H1 (cell line): ENCODE data around the gene KRTAP1-3. TPM values are rescaled to one million over a fixed set of nuclear protein-coding genes. Genes with fewer than 3 reads are reported as not detected.

Experiments used
- CTCF ChIA-PET: fragments of 300-600 bp; sonication (Branson Sonifier 250); formaldehyde crosslinking; loops from one replicate; lab custom pipeline; 2021; ENCODE audit not compliant: partially characterized antibody; lab: Charles Lee
- POLR2A ChIA-PET: fragments of 300-600 bp; sonication (Branson Sonifier 250); formaldehyde crosslinking; loops from one replicate; lab custom pipeline; 2021; ENCODE audit warnings: inconsistent platforms; ENCODE audit not compliant: partially characterized antibody; lab: Charles Lee
- DNase-seq, 2 experiments: peaks; one replicate each; pipeline versions ENCODE4 v3.0.0 to v3.0.0-alpha.2; 2010 to 2022; ENCODE audit warnings: low spot score in 2 of 2, low read depth in 1 of 2, mixed read lengths in 1 of 2
- FAIRE-seq: peaks from 2 replicates; lab custom pipeline; 2011; peaks lifted over from hg19 to GRCh38; lab: Jason Lieb, UNC
- H2AFZ ChIP-seq: 2 replicates; pipeline ENCODE4 v1.8.1; 2012; ENCODE audit warnings: low read length, inconsistent platforms
- H2AK5ac ChIP-seq: 2 replicates; pipeline ENCODE4 v1.6.1; 2013; ENCODE audit warnings: low read depth, low read length
- H2BK120ac ChIP-seq: replicated peaks from 2 replicates; pipeline ENCODE3; 2013; ENCODE audit warnings: low read depth, low read length, inconsistent platforms
- H2BK12ac ChIP-seq: 2 replicates; pipeline ENCODE4 v1.6.1; 2013; ENCODE audit warnings: low read depth, low read length
- H2BK15ac ChIP-seq: 2 replicates; pipeline ENCODE4 v1.6.1; 2013; ENCODE audit warnings: low read length
- H2BK20ac ChIP-seq: 2 replicates; pipeline ENCODE4 v1.6.1; 2013; ENCODE audit warnings: low read length
- H2BK5ac ChIP-seq: 2 replicates; pipeline ENCODE4 v1.6.1; 2013; ENCODE audit warnings: low read depth, low read length
- H3K14ac ChIP-seq: 2 replicates; pipeline ENCODE4 v1.6.1; 2013; ENCODE audit warnings: inconsistent platforms; ENCODE audit not compliant: insufficient read length
- H3K18ac ChIP-seq: 2 replicates; pipeline ENCODE4 v1.6.1; 2013; ENCODE audit warnings: low read length; ENCODE audit errors: extremely low read depth
- H3K23ac ChIP-seq: 2 replicates; pipeline ENCODE4 v1.6.1; 2013; ENCODE audit warnings: inconsistent platforms; ENCODE audit not compliant: insufficient read length
- H3K23me2 ChIP-seq: 2 replicates; pipeline ENCODE4 v1.6.1; 2013; ENCODE audit warnings: low read depth, low read length
- H3K27ac ChIP-seq: 2 replicates; pipeline ENCODE4 v1.6.1; 2011; ENCODE audit warnings: low read depth, low read length, inconsistent platforms
- H3K27me3 ChIP-seq, 4 experiments: replicated peaks in 1 of 4; 1 replicate in 1 of 4; 2 replicates in 3 of 4; pipeline versions ENCODE4 v1.6.1 to v1.8.1; 2011 to 2013; ENCODE audit warnings: low read length in 3 of 4, mild to moderate bottlenecking in 3 of 4, inconsistent platforms in 2 of 4, mixed read lengths in 2 of 4, moderate library complexity in 1 of 4; ENCODE audit not compliant: control insufficient read depth in 3 of 4, insufficient read depth in 3 of 4; ENCODE audit errors: extremely low read depth in 1 of 4
- H3K36me3 ChIP-seq, 4 experiments: 2 replicates each; pipeline versions ENCODE4 v1.6.1 to v1.8.1; 2011 to 2013; ENCODE audit warnings: mild to moderate bottlenecking in 4 of 4, low read length in 3 of 4, moderate library complexity in 2 of 4, control low read depth in 1 of 4, inconsistent platforms in 1 of 4; ENCODE audit not compliant: insufficient read depth in 4 of 4, control insufficient read depth in 2 of 4
- H3K4ac ChIP-seq: replicated peaks from 2 replicates; pipeline ENCODE3; 2013; ENCODE audit warnings: low read length, low read depth, mixed read lengths, inconsistent platforms; ENCODE audit not compliant: insufficient read length
- H3K4me1 ChIP-seq, 4 experiments: replicated peaks in 1 of 4; 1 replicate in 1 of 4; 2 replicates in 3 of 4; pipeline versions ENCODE4 v1.6.1 to v1.8.1; 2011 to 2013; ENCODE audit warnings: low read length in 3 of 4, inconsistent platforms in 2 of 4, mixed read lengths in 1 of 4; ENCODE audit not compliant: insufficient read depth in 4 of 4, control insufficient read depth in 3 of 4
- H3K4me2 ChIP-seq, 2 experiments: 2 replicates each; pipeline versions ENCODE4 v1.6.1 to v1.8.1; 2011 to 2013; ENCODE audit warnings: low read depth in 2 of 2, low read length in 2 of 2, control low read depth in 1 of 2, inconsistent platforms in 1 of 2, mild to moderate bottlenecking in 1 of 2; ENCODE audit not compliant: insufficient read depth in 1 of 2
- H3K4me3 ChIP-seq, 4 experiments: fragments of 200-600, 300-600 bp in 1 of 4; sonication (generic), shearing (Covaris generic), sonication (Bioruptor Twin) in 1 of 4; 2 replicates each; pipeline versions ENCODE4 v1.5.1 to v1.8.1; 2011 to 2016; ENCODE audit warnings: low read length in 4 of 4, low read depth in 3 of 4, control low read depth in 2 of 4, inconsistent platforms in 2 of 4, mild to moderate bottlenecking in 2 of 4, mixed read lengths in 1 of 4, moderate library complexity in 1 of 4; ENCODE audit not compliant: insufficient read depth in 2 of 4; ENCODE audit errors: extremely low read depth in 1 of 4
- H3K56ac ChIP-seq: replicated peaks from 2 replicates; pipeline ENCODE3; 2013; ENCODE audit warnings: low read depth, mild to moderate bottlenecking, mixed read lengths, low read length, inconsistent platforms; ENCODE audit not compliant: insufficient read length
- H3K79me1 ChIP-seq: 2 replicates; pipeline ENCODE4 v1.6.1; 2013; ENCODE audit warnings: low read depth, low read length, control low read depth
- H3K79me2 ChIP-seq, 2 experiments: 2 replicates each; pipeline versions ENCODE4 v1.6.1 to v1.8.1; 2012 to 2013; ENCODE audit warnings: low read length in 2 of 2, mild to moderate bottlenecking in 2 of 2, inconsistent platforms in 1 of 2; ENCODE audit not compliant: insufficient read depth in 2 of 2, control insufficient read depth in 1 of 2
- H3K9ac ChIP-seq, 4 experiments: replicated peaks in 1 of 4; 1 replicate in 1 of 4; 2 replicates in 3 of 4; pipeline versions ENCODE4 v1.6.1 to v1.8.1; 2011 to 2013; ENCODE audit warnings: low read depth in 3 of 4, low read length in 3 of 4, control low read depth in 2 of 4, mild to moderate bottlenecking in 2 of 4, moderate library complexity in 2 of 4, inconsistent platforms in 1 of 4; ENCODE audit errors: extremely low read depth in 1 of 4
- H3K9me3 ChIP-seq, 2 experiments: 2 replicates each; pipeline versions ENCODE4 v1.6.1 to v1.8.1; 2012 to 2013; ENCODE audit warnings: mild to moderate bottlenecking in 2 of 2, moderate library complexity in 2 of 2, control low read depth in 1 of 2, inconsistent platforms in 1 of 2, low read depth in 1 of 2, low read length in 1 of 2, mixed read lengths in 1 of 2; ENCODE audit not compliant: insufficient read depth in 2 of 2
- H4K20me1 ChIP-seq, 2 experiments: replicated peaks in 1 of 2; 2 replicates each; pipeline versions ENCODE3 to v1.8.1; 2011 to 2013; ENCODE audit warnings: inconsistent platforms in 2 of 2, low read length in 2 of 2, mild to moderate bottlenecking in 1 of 2; ENCODE audit not compliant: insufficient read depth in 2 of 2, control insufficient read depth in 1 of 2
- H4K5ac ChIP-seq: 2 replicates; pipeline ENCODE4 v1.6.1; 2013; ENCODE audit warnings: low read length, low read depth, mixed read lengths, inconsistent platforms; ENCODE audit not compliant: insufficient read length
- H4K8ac ChIP-seq: 2 replicates; pipeline ENCODE4 v1.8.0; 2013; ENCODE audit warnings: mild to moderate bottlenecking, moderate library complexity, low read length, inconsistent platforms; ENCODE audit not compliant: insufficient read depth; ENCODE audit errors: extremely low read depth
- H4K91ac ChIP-seq: replicated peaks from 2 replicates; pipeline ENCODE3; 2013; ENCODE audit warnings: low read length, mixed read lengths, inconsistent platforms; ENCODE audit not compliant: insufficient read length
- ATF2 ChIP-seq: IDR thresholded peaks from 2 replicates; pipeline ENCODE4 v1.6.1; 2012; ENCODE audit warnings: low read length, inconsistent platforms
- CREB1 ChIP-seq: IDR thresholded peaks from 2 replicates; pipeline ENCODE4 v1.6.1; 2012; ENCODE audit warnings: inconsistent platforms
- GTF2F1 ChIP-seq: IDR thresholded peaks from 2 replicates; pipeline ENCODE4 v1.6.1; 2012; ENCODE audit warnings: low read depth, low read length, improper control_type of control experiment, borderline replicate concordance
- WGBS, 2 experiments: shearing (Covaris generic) in 1 of 2; methylation state at CpG; one replicate each; pipeline versions ENCODE4 v1.1.6 to v1.1.7; 2013 to 2015; ENCODE audit warnings: low lambda C conversion rate in 2 of 2, mixed read lengths in 2 of 2, inconsistent platforms in 1 of 2, low coverage in 1 of 2, missing lambda C conversion rate in 1 of 2; ENCODE audit not compliant: insufficient replicate concordance in 2 of 2, insufficient coverage in 1 of 2, insufficient read length in 1 of 2; ENCODE audit errors: extremely low coverage in 1 of 2, missing lambda C conversion rate in 1 of 2; 5-methylcytosine and 5-hydroxymethylcytosine counted together
- polyA plus RNA-seq, 7 experiments: library from polyadenylated mRNA; depleted of rRNA in 3 of 7; stranded (reverse) in 5 of 7; unstranded in 2 of 7; fragments of >200 nt in 5 of 7; fragments of 200-250 nt in 2 of 7; gene quantifications; 1 replicate in 5 of 7; 2 replicates in 1 of 7; 4 replicates in 1 of 7; pipeline versions ENCODE4 v1.2.1 to v1.2.3, GENCODE V29; 2011 to 2013; ENCODE audit warnings: missing spikeins in 2 of 7, mixed read lengths in 2 of 7
- total RNA-seq: library from RNA; stranded (reverse); fragmentation: NEBNext Ultra II Directional; extraction: Animal tissue kit (Norgen Biotek cat#: 25700); gene quantifications from 2 replicates; pipeline ENCODE4 v1.2.1, GENCODE V29; 2021

Gene KRTAP1-3
- total and polyA plus RNA-seq, 2 of the 8 experiments (the other 6 are each of a cell fraction or from before 2014, with no cell fraction given) = not detected

- Histone ChIP-seq H3K79me2 (no peaks in the 10 kb centered on the region), H4K5ac (no peak overlapping the region), H3K27me3 (no peaks in the 10 kb centered on the region), H3K27ac (no peak overlapping the region), H3K4me3 (no peak overlapping the region), H3K23ac (no peak overlapping the region), H3K9me3 (no peaks in the 10 kb centered on the region), H2AFZ (no peak overlapping the region), H3K4ac (no peak overlapping the region), H2AK5ac (no peak overlapping the region), H3K36me3 (no peaks in the 10 kb centered on the region), H3K4me2 (no peak overlapping the region), H4K8ac (no peak overlapping the region), H4K20me1 (no peaks in the 10 kb centered on the region), H3K4me1 (peaks cover 0 to 2% (median 0%) of the 10 kb centered on the region in 4 experiments; a peak in 2 of 7 replicates), H2BK120ac (no peak overlapping the region), H4K91ac (no peak overlapping the region), H2BK5ac (no peak overlapping the region), H3K23me2 (no peaks in the 10 kb centered on the region), H2BK20ac (no peak overlapping the region), H3K9ac (no peak overlapping the region; a peak in 1 of 7 replicates), H2BK15ac (no peak overlapping the region), H3K79me1 (no peaks in the 10 kb centered on the region), H2BK12ac (no peak overlapping the region), H3K14ac (no peak overlapping the region), H3K18ac (no peak overlapping the region), H3K56ac (no peak overlapping the region)
- DNase-seq (no peak), FAIRE-seq (no peak)
- WGBS, 2 experiments = 98% methylated on average over 2 of the region's 2 CpGs; no CpG with 5 or more reads in 1 of the 2 experiments
- ChIA-PET CTCF (no interaction called here), POLR2A (interaction anchor here (0.6 kb wide), 1 partner anchor 11 kb away, joined by 4 read pairs; no protein-coding TSS in a partner anchor)
- TF ChIP-seq ATF2 = no peak
- TF ChIP-seq GTF2F1 = no peak
- no peak for TF ChIP-seq CREB1
Observed at GRCh38 chr17:40993084-40993483, 41.6 kb downstream of the KRTAP1-3 start.
